Measurements from ENCODE around the gene APBB1IP. TPM values are rescaled to one million over a fixed set of nuclear protein-coding genes. Genes with fewer than 3 reads are reported as not detected.
A peak's percentile ranks its signal among the peaks of the same experiment; 100 is the strongest.
"Not testable (repeated sequence)": the region's sequence is repeated elsewhere in the genome, so short reads cannot be mapped to it uniquely, and the experiment has no call there.

APBB1IP gene
- total RNA-seq, 4 donors from 2014 or later: 2.6 to 6.2 (median 5.1) TPM

DNA sequence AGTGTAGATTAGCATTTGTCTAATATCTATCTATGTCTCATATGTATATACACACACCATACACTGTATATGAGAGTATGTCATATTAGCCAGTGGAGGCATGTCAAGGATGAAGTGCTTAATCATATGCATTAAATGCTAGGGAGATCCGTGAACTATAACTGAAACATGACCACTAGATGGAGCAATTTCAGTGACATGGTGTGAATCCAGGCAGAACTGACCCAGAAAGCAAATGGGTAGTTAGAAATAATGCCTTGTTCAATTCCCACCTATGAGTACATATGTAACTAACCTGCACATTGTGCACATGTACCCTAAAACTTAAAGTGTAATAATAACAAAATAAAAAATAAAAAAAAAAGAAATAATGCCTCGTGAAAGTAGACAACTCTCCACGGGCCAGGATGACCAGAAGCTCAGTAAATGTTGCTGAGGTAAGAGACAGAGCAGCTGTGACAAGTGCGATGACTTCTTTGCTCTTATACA is 168.3 kb downstream of the APBB1IP start:
- intact Hi-C loops (cut with DNase I); H3K9me3 ChIP-seq: not testable (repeated sequence)
- WGBS: 59% methylated on average over 4 of the region's 4 CpGs

DNA sequence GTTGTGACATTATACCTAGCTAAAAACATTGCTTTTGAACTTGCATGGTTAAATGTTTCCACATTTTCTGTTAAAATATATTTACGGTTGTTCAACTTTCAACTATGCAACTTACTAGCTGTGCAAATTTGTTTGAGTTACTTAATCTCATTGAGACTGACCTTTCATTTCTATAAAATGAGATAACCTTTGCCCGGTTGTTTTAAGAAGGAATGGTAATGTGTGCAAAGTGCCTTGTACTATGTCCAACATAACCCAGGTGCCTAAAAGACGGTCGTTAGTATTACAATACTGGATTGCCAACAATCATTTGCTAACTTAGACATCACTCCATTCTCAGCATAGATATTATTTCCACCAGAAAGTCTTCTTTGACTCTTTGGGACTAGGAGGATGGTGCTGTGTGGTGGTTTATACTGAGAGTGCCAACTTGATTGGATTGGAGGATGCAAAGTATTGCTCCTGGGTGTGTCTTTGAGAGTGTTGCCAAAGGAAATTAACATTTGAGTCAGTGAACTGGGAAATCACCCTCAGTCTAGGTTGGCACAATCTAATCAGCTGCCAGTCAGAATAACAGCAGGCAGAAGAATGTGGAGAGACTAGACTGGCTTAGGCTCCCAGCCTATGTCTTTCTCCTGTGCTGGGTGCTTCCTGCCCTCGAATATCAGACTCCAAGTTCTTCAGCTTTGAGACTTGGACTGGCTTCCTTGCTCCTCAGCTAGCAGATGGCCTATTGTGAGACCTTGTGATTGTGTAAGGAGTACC is 174.2 kb downstream of the APBB1IP start:
- no peak overlapping the region for H3K27ac ChIP-seq (replicated peaks in 1 of 4)
- H3K9me3 ChIP-seq: no peaks in the 10 kb centered on the region
- peaks cover 0 to 10% (median 0%) of the 10 kb centered on the region in 4 donors for H3K27me3 ChIP-seq
- H3K36me3 ChIP-seq: no peaks in the 10 kb centered on the region
- no peak overlapping the region for H3K4me3 ChIP-seq
- no peaks in the 10 kb centered on the region for H3K4me1 ChIP-seq
- WGBS: 91% methylated on average over 5 of the region's 5 CpGs
- TF ChIP-seq, protein P1, sequence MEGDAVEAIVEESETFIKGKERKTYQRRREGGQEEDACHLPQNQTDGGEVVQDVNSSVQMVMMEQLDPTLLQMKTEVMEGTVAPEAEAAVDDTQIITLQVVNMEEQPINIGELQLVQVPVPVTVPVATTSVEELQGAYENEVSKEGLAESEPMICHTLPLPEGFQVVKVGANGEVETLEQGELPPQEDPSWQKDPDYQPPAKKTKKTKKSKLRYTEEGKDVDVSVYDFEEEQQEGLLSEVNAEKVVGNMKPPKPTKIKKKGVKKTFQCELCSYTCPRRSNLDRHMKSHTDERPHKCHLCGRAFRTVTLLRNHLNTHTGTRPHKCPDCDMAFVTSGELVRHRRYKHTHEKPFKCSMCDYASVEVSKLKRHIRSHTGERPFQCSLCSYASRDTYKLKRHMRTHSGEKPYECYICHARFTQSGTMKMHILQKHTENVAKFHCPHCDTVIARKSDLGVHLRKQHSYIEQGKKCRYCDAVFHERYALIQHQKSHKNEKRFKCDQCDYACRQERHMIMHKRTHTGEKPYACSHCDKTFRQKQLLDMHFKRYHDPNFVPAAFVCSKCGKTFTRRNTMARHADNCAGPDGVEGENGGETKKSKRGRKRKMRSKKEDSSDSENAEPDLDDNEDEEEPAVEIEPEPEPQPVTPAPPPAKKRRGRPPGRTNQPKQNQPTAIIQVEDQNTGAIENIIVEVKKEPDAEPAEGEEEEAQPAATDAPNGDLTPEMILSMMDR (IDR thresholded peaks at IDR 0.05): no peak
- TF ChIP-seq EP300 (IDR thresholded peaks at IDR 0.05): no peak
- no peak for TF ChIP-seq POLR2AphosphoS5 (IDR thresholded peaks at IDR 0.05)
- no peak for TF ChIP-seq POLR2A (IDR thresholded peaks at IDR 0.05; ENCODE audit: low read depth)
- intact Hi-C loops (cut with DNase I): no loop called here
- no peak for DNase-seq (ENCODE audit: extremely low spot score)

More for the DNA sequence above, 168.3 kb downstream of the APBB1IP start:
- not testable (repeated sequence) for H3K4me1 ChIP-seq; H3K27ac ChIP-seq (replicated peaks in 1 of 4); H3K36me3 ChIP-seq; DNase-seq (ENCODE audit: extremely low spot score); H3K27me3 ChIP-seq; H3K4me3 ChIP-seq
- TF ChIP-seq, protein P1 (IDR thresholded peaks at IDR 0.05): peak in 1 of 3 experiments; percentile 31

Small RNAs within 50 kb of the gene (small RNA-seq; reads per million reads assigned to genes)
- gene RNA5SP307: 0 reads per million in 3 donors

Other genes with a start within 250 kb of the APBB1IP start
- gene GAD2, start 221.6 kb upstream of the APBB1IP start, total RNA-seq: not detected

Data from esophagus muscularis mucosa (tissue), 4 donors.